ENCODE results near the gene GSTO2. TPM values are rescaled to one million over a fixed set of nuclear protein-coding genes. Genes with fewer than 3 reads are reported as not detected.

Gene GSTO2
- total RNA-seq, 1 experiment from 2014 or later = 0.06 TPM

DNA sequence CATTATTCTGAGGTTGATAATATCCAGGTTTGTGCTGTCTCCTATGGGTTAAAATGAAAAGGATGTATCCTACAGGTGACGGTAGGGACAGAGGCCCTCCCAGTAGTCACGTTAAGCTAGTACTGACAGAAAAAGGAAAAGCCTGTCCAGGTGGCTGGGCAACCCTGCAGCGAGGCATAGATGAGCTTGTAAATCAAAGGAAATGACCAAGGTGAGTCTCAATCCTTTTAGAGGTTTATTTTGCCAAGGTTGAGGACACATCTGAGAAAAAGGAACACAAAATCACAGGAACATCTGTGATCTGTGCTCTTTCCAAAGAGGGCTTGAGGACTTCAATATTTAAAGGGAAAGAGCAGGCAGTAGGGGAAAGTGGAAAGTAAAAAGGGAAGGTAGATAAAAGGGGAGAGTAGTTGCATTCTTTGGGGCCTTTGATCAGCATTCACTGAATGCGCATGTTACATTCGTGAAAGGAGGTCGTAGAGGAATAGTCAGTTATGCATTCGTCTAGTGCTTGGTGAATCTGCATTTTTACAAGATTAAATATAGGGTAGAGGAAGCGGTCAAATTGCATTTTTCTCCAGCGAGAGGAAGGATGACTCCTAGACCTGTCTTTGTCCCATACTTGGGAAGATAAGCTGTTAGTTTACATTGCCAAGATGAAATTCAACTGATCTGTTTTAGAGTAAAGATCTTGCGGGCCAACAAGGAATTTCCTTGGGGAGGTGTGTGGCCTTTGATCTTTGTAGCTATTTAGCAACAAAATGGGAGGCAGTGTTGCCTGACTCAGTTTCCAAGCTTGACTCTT lies 15.2 kb upstream of the GSTO2 start:
- no peak for DNase-seq (ENCODE audit: low read depth)

DNA sequence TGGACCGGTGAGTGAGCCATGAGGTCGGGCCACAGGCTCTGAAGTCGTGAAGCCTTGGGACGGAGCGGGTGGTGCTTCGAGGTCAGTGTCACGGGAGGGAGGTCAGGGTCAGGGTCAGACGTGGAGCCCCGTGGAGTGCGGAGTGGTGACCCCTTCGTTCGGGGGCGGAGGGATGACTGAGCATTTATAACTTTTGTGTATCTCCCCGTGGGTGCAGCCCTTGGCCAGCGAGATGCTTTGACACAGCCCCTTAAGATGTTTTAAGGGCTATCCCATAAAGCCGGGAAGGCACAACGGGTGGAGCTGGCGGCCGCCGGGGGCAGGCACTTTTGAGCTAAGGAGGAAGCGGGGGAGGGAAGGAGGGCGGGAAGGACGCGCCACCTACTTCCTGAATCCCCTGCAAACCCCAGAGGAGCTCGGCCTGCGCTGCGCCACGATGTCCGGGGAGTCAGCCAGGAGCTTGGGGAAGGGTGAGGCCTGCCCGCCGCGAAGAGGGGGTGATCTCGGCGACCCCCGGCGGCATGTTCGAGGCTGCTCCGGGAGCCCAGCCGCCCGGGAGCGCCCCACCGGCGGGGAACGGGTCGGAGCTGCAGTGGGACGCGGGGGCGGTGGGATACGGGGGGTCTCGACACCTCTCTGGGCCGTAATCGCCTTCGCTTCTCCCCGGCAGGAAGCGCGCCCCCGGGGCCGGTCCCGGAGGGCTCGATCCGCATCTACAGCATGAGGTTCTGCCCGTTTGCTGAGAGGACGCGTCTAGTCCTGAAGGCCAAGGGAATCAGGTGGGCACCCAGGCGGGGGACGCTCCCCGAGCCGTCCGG lies 14.3 kb upstream of the GSTO2 start, which contains the start of gene GSTO1:
Gene GSTO1 (plus strand): TSS at position 400 of the 818 bp plus-strand sequence. CDS start 37 bp downstream, at position 437.
- DNase-seq (ENCODE audit: low read depth) = peak; percentile 84

DNA sequence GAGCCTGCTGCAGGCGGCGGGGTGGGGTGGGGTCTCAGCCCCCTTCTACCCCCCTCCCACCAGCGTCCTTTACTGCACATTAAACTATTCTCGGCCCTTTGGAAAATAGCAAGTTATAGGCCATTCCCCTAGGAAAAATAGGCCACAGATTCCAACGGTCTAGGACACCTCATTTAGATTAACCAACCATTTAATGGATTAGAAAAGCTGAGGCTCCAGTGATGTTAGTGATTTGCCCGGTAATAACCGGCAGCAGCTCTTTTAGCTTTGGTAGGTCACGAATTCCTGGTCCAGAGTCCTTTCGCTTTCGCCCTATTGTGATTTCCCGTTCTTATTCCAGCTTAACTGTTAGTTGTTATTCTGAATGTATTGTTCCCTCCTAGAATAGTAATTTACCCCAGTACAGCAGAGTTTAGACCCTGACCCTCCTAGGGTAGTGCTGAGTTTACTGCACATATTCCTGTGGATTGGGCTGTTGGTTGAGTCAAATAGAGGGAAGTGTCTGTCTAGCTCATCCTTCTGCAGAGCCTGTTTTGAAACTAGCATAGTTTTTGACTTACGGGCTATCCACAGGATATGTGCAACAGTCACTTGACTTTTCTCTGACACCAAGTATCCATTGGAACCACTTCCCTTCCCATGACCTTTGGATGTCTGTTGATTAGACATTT lies 13.5 kb upstream of the GSTO2 start:
- DNase-seq (ENCODE audit: low read depth) = peak; percentile 31

- no peak for DNase-seq (ENCODE audit: low read depth)
Observed at GRCh38 chr10:104256335-104256961, 12.5 kb upstream of the GSTO2 start.

- DNase-seq (ENCODE audit: low read depth) = no peak
Observed at GRCh38 chr10:104257235-104257634, 11.7 kb upstream of the GSTO2 start.

DNA sequence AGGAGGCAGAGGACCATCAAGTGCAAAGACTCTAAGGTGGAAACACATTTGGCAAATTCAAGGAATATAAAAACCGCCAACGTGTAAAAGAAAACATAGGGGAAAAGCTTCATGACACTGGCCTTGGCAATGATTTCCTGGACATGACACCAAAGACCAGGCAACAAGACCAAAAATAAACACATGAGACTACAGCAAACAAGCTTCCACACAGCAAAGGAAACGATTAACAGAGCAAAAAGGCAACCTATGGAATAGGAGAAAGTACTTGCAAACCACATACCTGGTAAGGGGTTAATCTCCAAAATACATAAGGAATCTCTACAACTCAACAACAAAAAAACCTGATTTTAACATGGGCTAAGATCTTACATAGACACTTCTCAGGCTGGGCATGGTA lies 10.8 kb upstream of the GSTO2 start:
- no peak for DNase-seq (ENCODE audit: low read depth)

- no peak for DNase-seq (ENCODE audit: low read depth)
Observed at GRCh38 chr10:104259456-104259855, 9.5 kb upstream of the GSTO2 start.

GRCh38 chr10:104259999-104260774 lies 8.8 kb upstream of the GSTO2 start:
- DNase-seq (ENCODE audit: low read depth) = peak; percentile 19

DNA sequence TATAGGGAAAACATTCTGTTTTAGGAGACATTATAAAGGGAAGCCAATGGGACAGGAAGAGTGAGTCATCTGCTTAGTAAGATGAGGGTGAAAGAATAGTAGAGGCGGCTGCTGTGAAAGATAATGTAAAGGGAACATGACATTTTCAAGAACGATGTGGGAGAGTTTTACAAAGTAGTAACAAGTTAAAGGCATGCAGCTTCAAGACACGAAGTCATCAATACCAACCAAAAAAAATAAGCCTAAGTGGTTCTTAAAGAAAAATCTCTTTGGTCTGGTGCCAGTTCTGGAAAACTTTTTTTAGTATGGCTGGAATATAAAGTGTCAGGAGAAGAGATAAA lies 8.2 kb upstream of the GSTO2 start:
- peak; percentile 34 for DNase-seq (ENCODE audit: low read depth)

DNA sequence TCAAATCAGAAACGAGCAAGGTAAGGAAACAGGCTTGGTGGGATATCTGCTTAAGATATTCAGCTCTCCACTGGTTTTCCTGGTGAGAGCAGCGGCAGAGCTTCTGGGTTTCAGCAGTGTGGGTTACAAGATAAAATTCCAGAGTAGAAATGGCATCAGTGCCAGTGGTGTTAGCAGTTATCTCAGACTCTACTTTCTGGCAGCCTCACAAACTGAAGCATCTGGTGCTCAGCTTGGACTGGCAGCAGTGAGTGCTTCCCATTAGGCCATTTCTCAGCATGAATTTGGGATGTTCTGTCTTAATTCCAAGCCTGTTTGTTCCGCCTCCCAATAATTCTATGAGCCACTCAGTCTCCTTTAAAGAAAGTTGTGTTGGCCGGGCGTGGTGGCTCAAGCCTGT lies 6.9 kb upstream of the GSTO2 start:
- DNase-seq (ENCODE audit: low read depth) = no peak

DNA sequence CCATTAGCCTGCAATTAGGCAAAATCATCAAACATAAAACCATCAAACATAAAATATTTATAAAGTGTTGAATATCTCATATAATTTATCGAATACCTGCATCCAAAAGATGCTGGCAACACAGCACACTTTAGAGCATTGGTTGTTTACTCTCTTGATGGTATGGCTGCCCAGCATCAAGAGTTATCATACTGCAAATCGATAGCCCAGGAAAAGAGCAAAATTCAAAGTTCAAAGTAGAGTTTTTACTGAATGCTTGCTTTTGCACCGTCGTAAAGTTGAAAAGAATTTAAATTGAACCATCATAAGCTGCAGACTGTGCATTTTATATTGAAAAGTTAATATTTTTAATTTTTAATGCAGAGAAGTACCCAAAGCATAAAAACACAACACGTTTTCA lies 4.2 kb upstream of the GSTO2 start:
- DNase-seq (ENCODE audit: low read depth) = no peak

- no peak for DNase-seq (ENCODE audit: low read depth)
Observed at GRCh38 chr10:104267721-104268404, 1.1 kb upstream of the GSTO2 start.

DNA sequence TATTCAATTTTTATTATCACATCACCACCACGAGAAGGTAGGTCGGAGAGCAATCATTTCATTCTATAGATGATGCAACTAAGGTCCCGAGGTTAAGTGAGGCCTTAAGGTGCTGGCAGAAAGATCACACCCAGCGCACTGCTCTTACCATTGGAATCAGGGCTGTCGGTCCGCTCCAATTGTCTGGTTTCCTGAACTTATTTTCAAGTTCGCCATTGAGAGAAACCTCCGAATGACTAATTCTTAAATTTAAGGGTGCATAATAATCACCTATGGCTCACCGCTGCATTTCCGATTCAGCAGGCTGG lies 625 bp upstream of the GSTO2 start:
- no peak for DNase-seq (ENCODE audit: low read depth)

GRCh38 chr10:104273286-104273685 lies 4.3 kb downstream of the GSTO2 start:
- no peak for DNase-seq (ENCODE audit: low read depth)

GRCh38 chr10:104273899-104274575 lies 5.1 kb downstream of the GSTO2 start:
- DNase-seq (ENCODE audit: low read depth) = no peak

GRCh38 chr10:104274762-104275721 lies 6.1 kb downstream of the GSTO2 start:
- DNase-seq (ENCODE audit: low read depth) = peak; percentile 33

DNA sequence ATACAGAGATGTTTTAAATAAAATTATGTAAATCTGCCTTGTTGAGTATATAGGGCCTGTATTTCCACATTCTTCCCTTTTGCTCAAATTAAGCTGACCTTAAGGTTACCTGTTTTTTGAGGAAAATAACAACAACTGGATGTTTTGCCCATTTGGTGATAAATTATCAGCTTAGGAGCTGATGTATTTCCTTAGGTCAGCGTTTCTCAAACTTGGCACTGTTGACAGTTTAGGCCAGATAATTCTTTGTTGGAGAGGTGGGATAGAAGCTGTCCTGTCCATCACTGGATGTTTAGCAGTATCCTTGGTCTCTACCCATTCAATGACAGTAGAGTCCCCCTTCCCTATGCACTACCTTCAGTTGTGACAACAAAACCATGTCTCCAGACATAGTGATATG lies 7.2 kb downstream of the GSTO2 start:
- no peak for DNase-seq (ENCODE audit: low read depth)

- DNase-seq (ENCODE audit: low read depth) = no peak
Observed at GRCh38 chr10:104277785-104278184, 8.8 kb downstream of the GSTO2 start.
